Hepatocyte (in vitro differentiated cells): ENCODE data around the gene SLC66A1.
"Not testable (repeated sequence)": the region's sequence is repeated elsewhere in the genome, so short reads cannot be mapped to it uniquely, and the experiment has no call there.

Experiments
- EZH2 ChIP-seq: fragments of 200-600 bp; sonication (generic); IDR thresholded peaks from 2 replicates; pipeline ENCODE4 v1.6.1; 2016; ENCODE audit warnings: antibody characterized with exemption, mild to moderate bottlenecking, borderline replicate concordance
- EZH2phosphoT487 ChIP-seq: fragments of 200-600 bp; sonication (generic); IDR thresholded peaks from one replicate; pipeline ENCODE4 v1.6.1; 2018; ENCODE audit warnings: antibody characterized with exemption, mild to moderate bottlenecking, low read depth, moderate library complexity; ENCODE audit not compliant: unreplicated experiment, severe bottlenecking
- TF ChIP-seq, protein P1 (sequence below): fragments of 200-600 bp; sonication (generic); IDR thresholded peaks from 2 replicates; pipeline ENCODE4 v1.5.1; 2016; ENCODE audit warnings: antibody characterized with exemption, mild to moderate bottlenecking; ENCODE audit not compliant: poor library complexity

- TF ChIP-seq, protein P1, sequence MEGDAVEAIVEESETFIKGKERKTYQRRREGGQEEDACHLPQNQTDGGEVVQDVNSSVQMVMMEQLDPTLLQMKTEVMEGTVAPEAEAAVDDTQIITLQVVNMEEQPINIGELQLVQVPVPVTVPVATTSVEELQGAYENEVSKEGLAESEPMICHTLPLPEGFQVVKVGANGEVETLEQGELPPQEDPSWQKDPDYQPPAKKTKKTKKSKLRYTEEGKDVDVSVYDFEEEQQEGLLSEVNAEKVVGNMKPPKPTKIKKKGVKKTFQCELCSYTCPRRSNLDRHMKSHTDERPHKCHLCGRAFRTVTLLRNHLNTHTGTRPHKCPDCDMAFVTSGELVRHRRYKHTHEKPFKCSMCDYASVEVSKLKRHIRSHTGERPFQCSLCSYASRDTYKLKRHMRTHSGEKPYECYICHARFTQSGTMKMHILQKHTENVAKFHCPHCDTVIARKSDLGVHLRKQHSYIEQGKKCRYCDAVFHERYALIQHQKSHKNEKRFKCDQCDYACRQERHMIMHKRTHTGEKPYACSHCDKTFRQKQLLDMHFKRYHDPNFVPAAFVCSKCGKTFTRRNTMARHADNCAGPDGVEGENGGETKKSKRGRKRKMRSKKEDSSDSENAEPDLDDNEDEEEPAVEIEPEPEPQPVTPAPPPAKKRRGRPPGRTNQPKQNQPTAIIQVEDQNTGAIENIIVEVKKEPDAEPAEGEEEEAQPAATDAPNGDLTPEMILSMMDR, result not testable (repeated sequence)
- not testable (repeated sequence) for TF ChIP-seq EZH2, EZH2phosphoT487
Observed at GRCh38 chr1:19285807-19286206, 26.3 kb upstream of the SLC66A1 start.
